GM13977 (cell line): ENCODE data around the gene HADHA.

ENCODE experiments used
- DNase-seq: peaks from one replicate; pipeline ENCODE4 v3.0.0; 2012; ENCODE audit warnings: low spot score
- CTCF ChIP-seq: IDR thresholded peaks from 2 replicates; pipeline ENCODE4 v1.5.1; 2012; ENCODE audit warnings: mild to moderate bottlenecking, control low read depth; ENCODE audit not compliant: insufficient read depth; ENCODE audit errors: extremely low read depth, missing control alignments
- in situ Hi-C: fragments of 300-500 bp; cut with MboI; formaldehyde crosslinking; loops from one replicate; pipeline ENCODE4 v1.12.0; 2022; ENCODE audit warnings: low sequenced_read_pairs, low pct_unique_long_range_greater_than_20kb, mixed read lengths, inconsistent platforms; ENCODE audit not compliant: unreplicated experiment

The HADHA gene

GRCh38 chr2:26184555-26185303 is 59.7 kb downstream of the HADHA start:
- TF ChIP-seq CTCF = peak; percentile 90
- peak; percentile 95 for DNase-seq
- in situ Hi-C loops = no loop called here

- in situ Hi-C loops = no loop called here
- DNase-seq = no peak
- no peak for TF ChIP-seq CTCF
Observed at GRCh38 chr2:26184121-26184520, 60.3 kb downstream of the HADHA start.

GRCh38 chr2:26182887-26183630 is 61.4 kb downstream of the HADHA start:
- in situ Hi-C loops = no loop called here
- DNase-seq = peak; percentile 15
- no peak for TF ChIP-seq CTCF

- peak; percentile 20 for DNase-seq
- TF ChIP-seq CTCF = no peak
- in situ Hi-C loops = no loop called here
Observed at GRCh38 chr2:26182441-26182840, 62.0 kb downstream of the HADHA start.

GRCh38 chr2:26179446-26179913 is 65.0 kb downstream of the HADHA start:
- DNase-seq = peak; percentile 30
- in situ Hi-C loops = no loop called here
- no peak for TF ChIP-seq CTCF

- in situ Hi-C loops = no loop called here
- TF ChIP-seq CTCF = no peak
- peak; percentile 59 for DNase-seq
Observed at GRCh38 chr2:26178746-26179436, 65.5 kb downstream of the HADHA start.
